HG02759 (cell line): ENCODE measurements around the gene LHFPL6.
"Not testable (repeated sequence)": the region's sequence is repeated elsewhere in the genome, so short reads cannot be mapped to it uniquely, and the experiment has no call there.

Experiments used
- ATAC-seq: cut with Tn5 transposase; IDR thresholded peaks from one replicate; pipeline ENCODE4 v1.9.1; 2021; ENCODE audit warnings: mild to moderate bottlenecking, moderate library complexity; ENCODE audit not compliant: unreplicated experiment

Gene LHFPL6

GRCh38 chr13:39364947-39365468 lies 238.0 kb downstream of the LHFPL6 start:
- ATAC-seq, result no peak

GRCh38 chr13:39363382-39363772 lies 239.6 kb downstream of the LHFPL6 start:
- ATAC-seq, result no peak

- no peak for ATAC-seq
Observed at GRCh38 chr13:39362652-39363381, 240.2 kb downstream of the LHFPL6 start.

- ATAC-seq, result no peak
Observed at GRCh38 chr13:39353988-39354387, 249.0 kb downstream of the LHFPL6 start.

- ATAC-seq, result no peak
Observed at GRCh38 chr13:39350461-39350881, 252.5 kb downstream of the LHFPL6 start.

- no peak for ATAC-seq
Observed at GRCh38 chr13:39349391-39349960, 253.5 kb downstream of the LHFPL6 start.

- ATAC-seq, result no peak
Observed at GRCh38 chr13:39347926-39348901, 254.8 kb downstream of the LHFPL6 start.

GRCh38 chr13:39345982-39346381 lies 257.0 kb downstream of the LHFPL6 start:
- no peak for ATAC-seq

- ATAC-seq, result no peak
Observed at GRCh38 chr13:39341251-39341650, 261.7 kb downstream of the LHFPL6 start.

GRCh38 chr13:39338114-39338513 lies 264.9 kb downstream of the LHFPL6 start:
- not testable (repeated sequence) for ATAC-seq

- ATAC-seq, result no peak
Observed at GRCh38 chr13:39336937-39337336, 266.1 kb downstream of the LHFPL6 start.

GRCh38 chr13:39336207-39336606 lies 266.8 kb downstream of the LHFPL6 start:
- ATAC-seq, result no peak

- ATAC-seq, result no peak
Observed at GRCh38 chr13:39335721-39336120, 267.3 kb downstream of the LHFPL6 start.

GRCh38 chr13:39330504-39330903 lies 272.5 kb downstream of the LHFPL6 start:
- no peak for ATAC-seq

- ATAC-seq, result no peak
Observed at GRCh38 chr13:39329182-39329639, 273.8 kb downstream of the LHFPL6 start.

- no peak for ATAC-seq
Observed at GRCh38 chr13:39327172-39327479, 275.9 kb downstream of the LHFPL6 start.

GRCh38 chr13:39326469-39327171 lies 276.4 kb downstream of the LHFPL6 start:
- ATAC-seq, result no peak

- ATAC-seq, result no peak
Observed at GRCh38 chr13:39324806-39325311, 278.1 kb downstream of the LHFPL6 start.

GRCh38 chr13:39322836-39323585 lies 280.0 kb downstream of the LHFPL6 start:
- no peak for ATAC-seq

- ATAC-seq, result no peak
Observed at GRCh38 chr13:39321574-39321973, 281.4 kb downstream of the LHFPL6 start.
